Left lung (tissue), 10 donors: ENCODE results near the gene LAMB4. TPM values are rescaled to one million over a fixed set of nuclear protein-coding genes. Genes with fewer than 3 reads are reported as not detected.

ENCODE experiments used
- ATAC-seq: fragments of 200-7000 bp; cut with Tn5 transposase; one replicate; pipeline ENCODE4 v1.9.1; 2020; ENCODE audit warnings: moderate library complexity
- DNase-seq, 4 donors: peaks; one replicate each; pipeline ENCODE4 v3.0.0-alpha.2; 2013 to 2020
- H3K27ac ChIP-seq, 2 donors: fragments of 200-600 bp; sonication (generic) in 1 of 2; one replicate each; pipeline versions ENCODE4 v1.5.0 to v1.8.0; 2020 to 2021
- H3K27me3 ChIP-seq, 2 donors: fragments of 200-600 bp; sonication (generic) in 1 of 2; one replicate each; pipeline versions ENCODE4 v1.5.0 to v1.8.0; 2020 to 2021
- H3K36me3 ChIP-seq, 2 donors: fragments of 200-600 bp; sonication (generic) in 1 of 2; one replicate each; pipeline versions ENCODE4 v1.5.0 to v1.8.0; 2020 to 2021
- H3K4me1 ChIP-seq, 2 donors: fragments of 200-600 bp; one replicate each; pipeline ENCODE4 v1.8.0; 2021
- H3K4me3 ChIP-seq, 2 donors: fragments of 200-600 bp; sonication (generic) in 1 of 2; one replicate each; pipeline versions ENCODE4 v1.5.0 to v1.8.0; 2020 to 2021; ENCODE audit warnings: mild to moderate bottlenecking in 1 of 2
- H3K9me3 ChIP-seq, 2 donors: fragments of 200-600 bp; sonication (generic) in 1 of 2; one replicate each; pipeline versions ENCODE4 v1.5.0 to v1.8.0; 2020 to 2021
- CTCF ChIP-seq, 2 donors: fragments of 200-600 bp; sonication (generic) in 1 of 2; IDR thresholded peaks; one replicate each; pipeline versions ENCODE4 v1.5.0 to v1.8.0; 2021; ENCODE audit warnings: antibody characterized with exemption in 2 of 2
- intact Hi-C, 2 donors: fragments of 100-400 bp; cut with DNase I; formaldehyde crosslinking; loops; one replicate each; pipeline versions ENCODE4 v1.11.2 to v1.14.2; 2022
- polyA plus RNA-seq, 6 donors: library from polyadenylated mRNA; unstranded; fragments of 120-200 nt; gene quantifications; one replicate each; pipeline ENCODE4 v1.2.1, GENCODE V29; 2013; ENCODE audit not compliant: insufficient read length in 6 of 6
- total RNA-seq, 2 donors: library from RNA; stranded (reverse); fragmentation: NEBNext Ultra II Directional; extraction: Animal tissue kit (Norgen Biotek cat#: 25700); gene quantifications; one replicate each; pipeline ENCODE4 v1.2.1, GENCODE V29; 2021
- donor health status: DM: no; HTN: yes; CAD: no.
- donor health status: DM: no; HTN: no; CAD: no.

The LAMB4 gene
- total and polyA plus RNA-seq, 8 donors, result 0.10 to 0.37 (median 0.29) TPM; not detected in 1

GRCh38 chr7:108015740-108016139 is 114.4 kb downstream of the LAMB4 start:
- intact Hi-C loops, result no loop called here
- H3K4me3 ChIP-seq, result no peak overlapping the region
- H3K9me3 ChIP-seq, result no peaks in the 10 kb centered on the region
- ATAC-seq, result no peak
- no peak for TF ChIP-seq CTCF (IDR thresholded peaks at IDR 0.05)
- H3K36me3 ChIP-seq, result no peaks in the 10 kb centered on the region
- H3K27me3 ChIP-seq, result no peaks in the 10 kb centered on the region
- no peak overlapping the region for H3K27ac ChIP-seq
- DNase-seq, result no peak
- H3K4me1 ChIP-seq, result no peaks in the 10 kb centered on the region

- H3K27me3 ChIP-seq, result no peaks in the 10 kb centered on the region
- no peaks in the 10 kb centered on the region for H3K9me3 ChIP-seq
- H3K27ac ChIP-seq, result no peak overlapping the region
- DNase-seq, result no peak
- ATAC-seq, result peak; percentile 50
- no peaks in the 10 kb centered on the region for H3K36me3 ChIP-seq
- no peak overlapping the region for H3K4me3 ChIP-seq
- TF ChIP-seq CTCF (IDR thresholded peaks at IDR 0.05), result no peak
- intact Hi-C loops, result no loop called here
- H3K4me1 ChIP-seq, result no peaks in the 10 kb centered on the region
Observed at GRCh38 chr7:108014747-108015682, 115.1 kb downstream of the LAMB4 start.

- Histone ChIP-seq H3K27me3 (no peaks in the 10 kb centered on the region), H3K27ac (no peak overlapping the region), H3K36me3 (no peaks in the 10 kb centered on the region), H3K4me1 (no peaks in the 10 kb centered on the region), H3K9me3 (no peaks in the 10 kb centered on the region), H3K4me3 (no peak overlapping the region)
- DNase-seq (no peak), ATAC-seq (no peak)
- intact Hi-C loops, result no loop called here
- TF ChIP-seq CTCF (IDR thresholded peaks at IDR 0.05), result no peak
Observed at GRCh38 chr7:108014215-108014614, 115.9 kb downstream of the LAMB4 start.

- H3K4me3 ChIP-seq, result no peak overlapping the region
- no peaks in the 10 kb centered on the region for H3K4me1 ChIP-seq
- no peak for TF ChIP-seq CTCF (IDR thresholded peaks at IDR 0.05)
- H3K27ac ChIP-seq, result no peak overlapping the region
- DNase-seq, result no peak
- H3K36me3 ChIP-seq, result no peaks in the 10 kb centered on the region
- H3K27me3 ChIP-seq, result no peaks in the 10 kb centered on the region
- H3K9me3 ChIP-seq, result no peaks in the 10 kb centered on the region
- intact Hi-C loops, result no loop called here
- no peak for ATAC-seq
Observed at GRCh38 chr7:108012499-108013430, 117.4 kb downstream of the LAMB4 start.

- H3K27ac ChIP-seq, result no peak overlapping the region
- no peak for DNase-seq
- no peak for TF ChIP-seq CTCF (IDR thresholded peaks at IDR 0.05)
Observed at GRCh38 chr7:108010377-108010776, 119.8 kb downstream of the LAMB4 start.

More at GRCh38 chr7:108010377-108010776, 119.8 kb downstream of the LAMB4 start:
- Histone ChIP-seq H3K9me3 (no peaks in the 10 kb centered on the region), H3K36me3 (no peaks in the 10 kb centered on the region), H3K4me1 (no peaks in the 10 kb centered on the region), H3K27me3 (peaks cover 0 to 18% of the 10 kb centered on the region in 2 donors), H3K4me3 (no peak overlapping the region)
- intact Hi-C loops, result no loop called here
- no peak for ATAC-seq
